HUES64 (cell line): ENCODE results near the gene CDH7.

Source experiments
- H3K27ac ChIP-seq: 2 replicates; pipeline ENCODE4 v1.7.0; 2013; ENCODE audit warnings: low read depth, low read length, inconsistent platforms
- H3K27me3 ChIP-seq: 2 replicates; pipeline ENCODE4 v1.6.1; 2013; ENCODE audit warnings: mild to moderate bottlenecking, low read length; ENCODE audit not compliant: insufficient read depth
- H3K36me3 ChIP-seq: 2 replicates; pipeline ENCODE4 v1.6.1; 2013; ENCODE audit warnings: mild to moderate bottlenecking, low read length; ENCODE audit not compliant: insufficient read depth
- H3K4me1 ChIP-seq: 2 replicates; pipeline ENCODE4 v1.6.1; 2013; ENCODE audit warnings: mild to moderate bottlenecking, low read length, moderate library complexity; ENCODE audit not compliant: insufficient read depth
- H3K4me3 ChIP-seq: 2 replicates; pipeline ENCODE4 v1.5.1; 2013; ENCODE audit warnings: mild to moderate bottlenecking, low read length, moderate library complexity
- H3K9ac ChIP-seq: 2 replicates; pipeline ENCODE4 v1.6.1; 2013; ENCODE audit warnings: mild to moderate bottlenecking, low read depth, low read length
- H3K9me3 ChIP-seq: 2 replicates; pipeline ENCODE4 v1.6.1; 2013; ENCODE audit warnings: low read depth, low read length; ENCODE audit not compliant: insufficient read depth
- WGBS: fragments of 150-250, 120-280 bp; methylation state at CpG from one replicate; pipeline ENCODE4 v1.1.7; 2013; ENCODE audit warnings: missing lambda C conversion rate; 5-methylcytosine and 5-hydroxymethylcytosine counted together

The CDH7 gene

DNA sequence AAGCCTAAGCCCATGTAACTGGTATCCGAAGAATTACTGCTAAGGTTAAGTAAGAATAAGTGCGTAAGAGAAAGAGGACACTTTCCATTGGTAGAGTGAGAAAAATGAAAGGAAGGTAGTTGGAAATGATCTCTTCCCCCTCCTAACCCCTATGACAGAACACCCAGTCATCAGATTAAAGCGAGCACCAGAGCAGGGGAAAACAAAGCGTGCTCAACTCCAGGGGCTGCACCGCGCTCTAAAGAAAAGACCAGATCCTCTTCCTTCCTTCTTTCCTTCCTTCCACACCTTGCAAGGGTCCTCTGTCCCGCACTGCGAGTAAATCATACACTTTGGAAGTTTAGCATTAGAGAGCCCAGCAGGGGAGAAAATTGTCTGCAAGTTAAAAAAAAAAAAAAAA lies 971 bp upstream of the CDH7 start:
- Histone ChIP-seq H3K4me1 (peaks cover 18% of the 10 kb centered on the region), H3K27me3 (peaks cover 62% of the 10 kb centered on the region), H3K4me3 (peak overlapping the region; percentile 81), H3K36me3 (no peaks in the 10 kb centered on the region), H3K27ac (no peak overlapping the region), H3K9me3 (no peaks in the 10 kb centered on the region), H3K9ac (no peak overlapping the region)
- WGBS = 13% methylated on average over 8 of the region's 8 CpGs

GRCh38 chr18:65751155-65752085 lies 608 bp downstream of the CDH7 start:
- H3K27ac ChIP-seq = no peak overlapping the region
- peak overlapping the region; percentile 81 for H3K4me3 ChIP-seq
- H3K9ac ChIP-seq = peak overlapping the region; percentile 25; the same call in 1 of the 2 replicates

GRCh38 chr18:65752625-65753325 lies 2.0 kb downstream of the CDH7 start:
- H3K4me1 ChIP-seq = peaks cover 18% of the 10 kb centered on the region
- no peak overlapping the region for H3K9ac ChIP-seq
- no peak overlapping the region for H3K27ac ChIP-seq
- 90% methylated on average over 3 of the region's 5 CpGs for WGBS
- H3K4me3 ChIP-seq = no peak overlapping the region
- peaks cover 57% of the 10 kb centered on the region for H3K27me3 ChIP-seq
- no peaks in the 10 kb centered on the region for H3K36me3 ChIP-seq
- no peaks in the 10 kb centered on the region for H3K9me3 ChIP-seq

More at GRCh38 chr18:65751155-65752085, 608 bp downstream of the CDH7 start:
- Histone ChIP-seq H3K4me1 (peaks cover 18% of the 10 kb centered on the region), H3K36me3 (no peaks in the 10 kb centered on the region), H3K9me3 (no peaks in the 10 kb centered on the region), H3K27me3 (peaks cover 62% of the 10 kb centered on the region)
- 5% methylated on average over 42 of the region's 42 CpGs for WGBS

DNA sequence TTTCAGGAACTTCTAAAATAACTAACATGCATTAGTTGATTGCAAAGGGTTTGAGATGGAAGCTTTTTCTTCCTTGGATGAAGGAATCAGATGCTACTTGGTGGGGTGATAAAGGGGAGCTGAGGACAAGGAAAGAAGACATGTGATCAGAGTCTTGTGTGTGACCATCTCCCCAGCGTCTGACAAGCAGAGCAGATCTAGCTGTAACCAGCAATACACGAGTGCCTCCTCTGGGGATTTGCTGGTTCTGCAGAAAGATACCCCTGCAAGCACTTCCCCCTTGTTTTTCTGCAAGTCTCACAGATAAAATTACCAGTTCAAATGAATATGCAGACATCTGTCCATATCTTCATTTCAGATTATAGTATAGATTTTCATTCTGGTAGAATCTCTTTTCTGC lies 2.7 kb downstream of the CDH7 start:
- Histone ChIP-seq H3K9me3 (no peaks in the 10 kb centered on the region), H3K27me3 (peaks cover 50% of the 10 kb centered on the region), H3K4me3 (no peak overlapping the region), H3K27ac (no peak overlapping the region), H3K36me3 (no peaks in the 10 kb centered on the region), H3K4me1 (peaks cover 18% of the 10 kb centered on the region), H3K9ac (no peak overlapping the region)
- 2% methylated on average over 2 of the region's 2 CpGs for WGBS

DNA sequence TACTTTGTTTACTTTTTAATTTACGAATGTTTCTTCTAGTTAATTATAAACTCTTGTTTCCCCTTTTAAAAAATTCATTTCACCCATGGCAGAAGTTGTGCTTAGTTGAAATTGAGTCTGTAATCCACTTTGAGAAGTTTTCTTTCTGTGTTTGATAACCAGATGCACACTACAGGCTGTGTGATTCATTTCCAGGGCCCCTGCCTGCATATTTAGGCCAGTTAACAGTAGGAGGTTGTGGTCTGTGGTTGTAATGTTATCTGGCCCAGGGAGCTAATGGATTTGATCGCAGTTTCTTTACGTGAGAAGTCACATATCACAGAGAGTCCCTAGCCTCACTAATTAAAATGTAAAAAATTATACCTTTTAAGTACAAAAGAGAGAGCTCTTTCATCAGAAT lies 3.3 kb downstream of the CDH7 start:
- 0% methylated on average over 1 of the region's 3 CpGs for WGBS
- H3K9ac ChIP-seq = no peak overlapping the region
- H3K4me3 ChIP-seq = no peak overlapping the region
- peaks cover 44% of the 10 kb centered on the region for H3K27me3 ChIP-seq
- H3K27ac ChIP-seq = no peak overlapping the region
- H3K36me3 ChIP-seq = no peaks in the 10 kb centered on the region
- peaks cover 18% of the 10 kb centered on the region for H3K4me1 ChIP-seq
- no peaks in the 10 kb centered on the region for H3K9me3 ChIP-seq

- H3K9me3 ChIP-seq = no peaks in the 10 kb centered on the region
- H3K9ac ChIP-seq = no peak overlapping the region
- H3K27ac ChIP-seq = no peak overlapping the region
- H3K27me3 ChIP-seq = peaks cover 29% of the 10 kb centered on the region
- no peaks in the 10 kb centered on the region for H3K36me3 ChIP-seq
- H3K4me1 ChIP-seq = peaks cover 11% of the 10 kb centered on the region
- H3K4me3 ChIP-seq = no peak overlapping the region
Measured at GRCh38 chr18:65755616-65756015, 4.8 kb downstream of the CDH7 start.

- Histone ChIP-seq H3K27me3 (no peaks in the 10 kb centered on the region), H3K9ac (no peak overlapping the region), H3K9me3 (no peaks in the 10 kb centered on the region), H3K4me1 (peaks cover 3% of the 10 kb centered on the region; the same call in 1 of the 2 replicates), H3K4me3 (no peak overlapping the region), H3K36me3 (no peaks in the 10 kb centered on the region), H3K27ac (no peak overlapping the region)
- 94% methylated on average over 1 of the region's 1 CpG for WGBS
Measured at GRCh38 chr18:65760457-65760856, 9.6 kb downstream of the CDH7 start.

GRCh38 chr18:65761636-65762295 lies 11.0 kb downstream of the CDH7 start:
- WGBS = 100% methylated on average over 1 of the region's 3 CpGs
- H3K27me3 ChIP-seq = no peaks in the 10 kb centered on the region
- no peak overlapping the region for H3K4me3 ChIP-seq
- peaks cover 3% of the 10 kb centered on the region; the same call in 1 of the 2 replicates for H3K4me1 ChIP-seq
- H3K9me3 ChIP-seq = no peaks in the 10 kb centered on the region
- H3K9ac ChIP-seq = no peak overlapping the region
- no peaks in the 10 kb centered on the region for H3K36me3 ChIP-seq
- H3K27ac ChIP-seq = no peak overlapping the region

DNA sequence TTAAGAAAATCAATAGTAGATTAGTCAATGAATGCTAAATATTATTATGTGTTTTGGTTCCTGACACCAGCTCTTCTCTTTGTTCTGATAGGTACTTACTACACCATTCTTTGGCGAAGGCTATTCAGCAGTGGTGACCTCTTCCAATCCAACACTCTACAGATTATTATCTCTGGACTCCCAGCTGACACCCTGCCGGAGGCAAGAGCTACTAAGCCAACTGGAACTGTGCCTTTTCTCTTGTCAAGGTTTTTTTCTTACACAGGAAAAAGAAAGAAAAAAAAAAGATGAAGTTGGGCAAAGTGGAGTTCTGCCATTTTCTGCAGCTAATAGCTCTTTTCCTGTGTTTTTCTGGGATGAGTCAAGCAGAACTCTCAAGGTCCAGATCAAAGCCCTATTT lies 11.7 kb downstream of the CDH7 start:
- H3K27ac ChIP-seq = no peak overlapping the region

GRCh38 chr18:65767406-65767805 lies 16.6 kb downstream of the CDH7 start:
- no peaks in the 10 kb centered on the region for H3K9me3 ChIP-seq
- no peak overlapping the region for H3K27ac ChIP-seq
- no peak overlapping the region for H3K4me3 ChIP-seq
- no peak overlapping the region for H3K9ac ChIP-seq
- H3K27me3 ChIP-seq = no peaks in the 10 kb centered on the region
- no peaks in the 10 kb centered on the region; the same call in 1 of the 2 replicates for H3K4me1 ChIP-seq
- 83% methylated on average over 2 of the region's 2 CpGs for WGBS
- H3K36me3 ChIP-seq = no peaks in the 10 kb centered on the region

More for the DNA sequence above, 11.7 kb downstream of the CDH7 start:
- Histone ChIP-seq H3K9ac (no peak overlapping the region), H3K4me3 (no peak overlapping the region), H3K9me3 (no peaks in the 10 kb centered on the region), H3K4me1 (peaks cover 3% of the 10 kb centered on the region; the same call in 1 of the 2 replicates), H3K27me3 (no peaks in the 10 kb centered on the region), H3K36me3 (no peaks in the 10 kb centered on the region)
- WGBS = 92% methylated on average over 2 of the region's 2 CpGs
